Activated B cell treated with CpG ODN at 0.5 μM for 24 hours (primary cell): ENCODE data around the gene GAB3. TPM values are rescaled to one million over a fixed set of nuclear protein-coding genes. Genes with fewer than 3 reads are reported as not detected.
A peak's percentile ranks its signal among the peaks of the same experiment; 100 is the strongest.

Experiments
- ATAC-seq: fragments of 200-7000 bp; cut with Tn5 transposase; one replicate; pipeline ENCODE4 v1.10.0; 2021; ENCODE audit warnings: low read depth, mild to moderate bottlenecking, moderate library complexity
- CTCF ChIA-PET: fragments of 350-600 bp; sonication (Branson Sonifier 250); formaldehyde crosslinking; loops from one replicate; lab custom pipeline; 2021; ENCODE audit warnings: antibody characterized with exemption; lab: Charles Lee
- POLR2A ChIA-PET: fragments of 350-600 bp; sonication (Branson Sonifier 250); formaldehyde crosslinking; loops from one replicate; lab custom pipeline; 2021; ENCODE audit warnings: antibody characterized with exemption; lab: Charles Lee
- DNase-seq: peaks from one replicate; pipeline ENCODE4 v3.0.0; 2022
- H3K27ac Mint-ChIP-seq: one replicate; pipeline ENCODE4 v1.8.0; 2020; ENCODE audit warnings: mixed read lengths
- H3K27me3 Mint-ChIP-seq: one replicate; pipeline ENCODE4 v1.8.0; 2021; ENCODE audit warnings: mixed read lengths
- H3K36me3 Mint-ChIP-seq: one replicate; pipeline ENCODE4 v1.8.0; 2021; ENCODE audit warnings: low read depth, mixed read lengths
- H3K4me1 Mint-ChIP-seq: one replicate; pipeline ENCODE4 v1.8.0; 2021; ENCODE audit warnings: mixed read lengths
- H3K4me3 Mint-ChIP-seq: one replicate; pipeline ENCODE4 v1.8.0; 2020; ENCODE audit warnings: mild to moderate bottlenecking, mixed read lengths
- H3K9me3 Mint-ChIP-seq: one replicate; pipeline ENCODE4 v1.8.0; 2020; ENCODE audit warnings: mixed read lengths
- CTCF ChIP-seq: fragments of 200-600 bp; IDR thresholded peaks from one replicate; pipeline ENCODE4 v1.8.0; 2022; ENCODE audit warnings: antibody characterized with exemption, mild to moderate bottlenecking
- intact Hi-C: fragments of 100-400 bp; cut with micrococcal nuclease; formaldehyde crosslinking; loops from one replicate; pipeline ENCODE4 v1.15.1; 2024
- total RNA-seq: library from RNA; stranded (reverse); gene quantifications from 2 replicates; pipeline ENCODE4 v1.2.3, GENCODE V29; 2022

GAB3 gene
- total RNA-seq, 1 donor from 2014 or later = 7.1 TPM

- ChIA-PET CTCF (interaction anchor here (1.2 to 5.1 kb wide), 3 partner anchors 12 to 89 kb away, joined by 3 to 27 read pairs (median 6); partner anchors contain the start of gene DKC1), POLR2A (interaction anchor here (0.5 to 1.6 kb wide), 8 partner anchors 11 to 342 kb away, joined by 3 to 22 read pairs (median 4); partner anchors contain the start of genes DKC1 and DNASE1L1)
- Mint-ChIP-seq H3K27me3 (no peaks in the 10 kb centered on the region), H3K4me1 (peaks cover 21% of the 10 kb centered on the region), H3K27ac (peak overlapping the region; percentile 86), H3K4me3 (peak overlapping the region; percentile 86), H3K36me3 (no peaks in the 10 kb centered on the region), H3K9me3 (no peaks in the 10 kb centered on the region)
- ATAC-seq = peak; percentile 43
- TF ChIP-seq CTCF = no peak
- intact Hi-C loops = loop anchor here (1.0 kb wide), 1 partner anchor 11 kb away; the partner anchor contains the start of gene DKC1
- no peak for DNase-seq
These were observed 359 bp upstream of the GAB3 start for GRCh38 chrX:154751203-154751668.

- Mint-ChIP-seq H3K27me3 (no peaks in the 10 kb centered on the region), H3K27ac (peak overlapping the region; percentile 30), H3K4me1 (peaks cover 21% of the 10 kb centered on the region), H3K9me3 (peaks cover 3% of the 10 kb centered on the region), H3K36me3 (no peaks in the 10 kb centered on the region), H3K4me3 (peak overlapping the region; percentile 78)
- ChIA-PET CTCF (interaction anchor here (0.8 to 5.1 kb wide), 3 partner anchors 12 to 90 kb away, joined by 3 to 27 read pairs (median 3); partner anchors contain the start of gene DKC1), POLR2A (no interaction called here)
- TF ChIP-seq CTCF = no peak
- intact Hi-C loops = no loop called here
- ATAC-seq (no peak), DNase-seq (no peak)
These were observed 1.0 kb downstream of the GAB3 start for GRCh38 chrX:154749856-154750255.

GRCh38 chrX:154748712-154749339, 2.1 kb downstream of the GAB3 start:
- Mint-ChIP-seq H3K4me3 (no peak overlapping the region), H3K36me3 (no peaks in the 10 kb centered on the region), H3K27me3 (no peaks in the 10 kb centered on the region), H3K27ac (no peak overlapping the region), H3K4me1 (peaks cover 21% of the 10 kb centered on the region), H3K9me3 (peaks cover 3% of the 10 kb centered on the region)
- no peak for DNase-seq
- ChIA-PET POLR2A (interaction anchor here (1.0 to 1.6 kb wide), 4 partner anchors 14 to 201 kb away, joined by 3 to 5 read pairs (median 4); partner anchors contain the start of genes DKC1 and IKBKG), CTCF (interaction anchor here (0.9 to 5.1 kb wide), 12 partner anchors 11 to 158 kb away, joined by 3 to 32 read pairs (median 5); partner anchors contain the start of gene DKC1)
- intact Hi-C loops = loop anchor here (1.0 kb wide), 2 partner anchors 34 to 92 kb away; no protein-coding TSS in a partner anchor
- TF ChIP-seq CTCF = peak; percentile 31
- peak; percentile 51 for ATAC-seq

GRCh38 chrX:154742613-154743012, 8.3 kb downstream of the GAB3 start:
- ATAC-seq = no peak
- DNase-seq = no peak
- no peak for TF ChIP-seq CTCF
- POLR2A ChIA-PET = no interaction called here
- Mint-ChIP-seq H3K36me3 (peaks cover 3% of the 10 kb centered on the region), H3K4me3 (no peak overlapping the region), H3K4me1 (peaks cover 2% of the 10 kb centered on the region), H3K27me3 (no peaks in the 10 kb centered on the region), H3K27ac (no peak overlapping the region), H3K9me3 (peaks cover 3% of the 10 kb centered on the region)
- CTCF ChIA-PET = no interaction called here
- intact Hi-C loops = no loop called here

- peaks cover 13% of the 10 kb centered on the region for H3K4me1 Mint-ChIP-seq
- H3K9me3 Mint-ChIP-seq = no peaks in the 10 kb centered on the region
- H3K27me3 Mint-ChIP-seq = no peaks in the 10 kb centered on the region
- CTCF ChIA-PET = no interaction called here
- H3K27ac Mint-ChIP-seq = no peak overlapping the region
- no peak for TF ChIP-seq CTCF
- ATAC-seq (no peak), DNase-seq (no peak)
- POLR2A ChIA-PET = no interaction called here
- no peak overlapping the region for H3K4me3 Mint-ChIP-seq
- intact Hi-C loops = no loop called here
- peaks cover 5% of the 10 kb centered on the region for H3K36me3 Mint-ChIP-seq
These were observed 10.9 kb downstream of the GAB3 start for GRCh38 chrX:154739952-154740465.
